ENCODE data around the gene SIT1. TPM values are rescaled to one million over a fixed set of nuclear protein-coding genes. Genes with fewer than 3 reads are reported as not detected.

The SIT1 gene
- total RNA-seq, 3 donors from 2014 or later (not counting 1 experiment from before 2014, with no cell fraction given): 1.2 to 1.4 TPM; not detected in 1

- H3K27ac ChIP-seq (ENCODE audit: low read length): no peak overlapping the region
- peaks cover 0 to 25% of the 10 kb centered on the region in 2 donors for H3K4me1 Mint-ChIP-seq
- 100% methylated on average over 2 of the region's 2 CpGs for WGBS (ENCODE audit: insufficient coverage)
- H3K9me3 ChIP-seq (ENCODE audit: control insufficient read depth, insufficient read depth, low read length): no peaks in the 10 kb centered on the region
- H3K27me3 ChIP-seq (ENCODE audit: control insufficient read depth, insufficient read depth, low read length): no peaks in the 10 kb centered on the region
- H3K27me3 Mint-ChIP-seq (ENCODE audit: low read depth in 2 of 2): no peaks in the 10 kb centered on the region
- no peak overlapping the region for H3K4me3 ChIP-seq (ENCODE audit: low read length)
- H3K4me3 Mint-ChIP-seq: no peak overlapping the region
- DNase-seq (no peak), ATAC-seq (no peak)
- H3K27ac Mint-ChIP-seq: no peak overlapping the region
- no peaks in the 10 kb centered on the region for H3K9me3 Mint-ChIP-seq
- TF ChIP-seq, protein P1, sequence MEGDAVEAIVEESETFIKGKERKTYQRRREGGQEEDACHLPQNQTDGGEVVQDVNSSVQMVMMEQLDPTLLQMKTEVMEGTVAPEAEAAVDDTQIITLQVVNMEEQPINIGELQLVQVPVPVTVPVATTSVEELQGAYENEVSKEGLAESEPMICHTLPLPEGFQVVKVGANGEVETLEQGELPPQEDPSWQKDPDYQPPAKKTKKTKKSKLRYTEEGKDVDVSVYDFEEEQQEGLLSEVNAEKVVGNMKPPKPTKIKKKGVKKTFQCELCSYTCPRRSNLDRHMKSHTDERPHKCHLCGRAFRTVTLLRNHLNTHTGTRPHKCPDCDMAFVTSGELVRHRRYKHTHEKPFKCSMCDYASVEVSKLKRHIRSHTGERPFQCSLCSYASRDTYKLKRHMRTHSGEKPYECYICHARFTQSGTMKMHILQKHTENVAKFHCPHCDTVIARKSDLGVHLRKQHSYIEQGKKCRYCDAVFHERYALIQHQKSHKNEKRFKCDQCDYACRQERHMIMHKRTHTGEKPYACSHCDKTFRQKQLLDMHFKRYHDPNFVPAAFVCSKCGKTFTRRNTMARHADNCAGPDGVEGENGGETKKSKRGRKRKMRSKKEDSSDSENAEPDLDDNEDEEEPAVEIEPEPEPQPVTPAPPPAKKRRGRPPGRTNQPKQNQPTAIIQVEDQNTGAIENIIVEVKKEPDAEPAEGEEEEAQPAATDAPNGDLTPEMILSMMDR (IDR thresholded peaks at IDR 0.05): no peak
- H3K36me3 ChIP-seq (ENCODE audit: control insufficient read depth, insufficient read depth, low read length): peaks cover 4% of the 10 kb centered on the region
- intact Hi-C loops (cut with micrococcal nuclease): no loop called here
- H3K36me3 Mint-ChIP-seq: no peaks in the 10 kb centered on the region
- peaks cover 17% of the 10 kb centered on the region for H3K4me1 ChIP-seq (ENCODE audit: control insufficient read depth, insufficient read depth, low read length)
Measured at GRCh38 chr9:35687972-35688557, 37.3 kb upstream of the SIT1 start.

DNA sequence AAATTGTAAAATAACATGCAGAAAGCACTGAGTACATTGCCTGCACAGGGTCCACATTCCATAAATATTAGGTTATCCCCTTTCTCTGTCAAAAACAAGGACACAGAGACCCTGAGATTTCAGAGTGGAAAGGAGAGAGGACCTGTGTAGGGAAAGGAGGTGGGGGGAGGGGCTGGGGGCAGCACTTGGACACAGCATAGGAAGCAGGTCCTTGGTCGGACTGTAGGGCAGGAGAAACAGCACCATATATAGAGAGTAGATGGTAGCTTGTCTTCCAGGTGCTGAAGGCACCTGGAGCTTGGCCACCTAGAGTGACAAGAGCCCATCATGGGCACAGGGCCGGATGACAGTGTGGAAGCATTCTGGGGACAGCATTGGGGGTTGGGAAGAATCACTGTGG, 36.6 kb upstream of the SIT1 start:
- Histone ChIP-seq H3K4me1 (ENCODE audit: control insufficient read depth, insufficient read depth, low read length) (peaks cover 17% of the 10 kb centered on the region), H3K36me3 (ENCODE audit: control insufficient read depth, insufficient read depth, low read length) (peaks cover 4% of the 10 kb centered on the region), H3K9me3 (ENCODE audit: control insufficient read depth, insufficient read depth, low read length) (no peaks in the 10 kb centered on the region), H3K27me3 (ENCODE audit: control insufficient read depth, insufficient read depth, low read length) (no peaks in the 10 kb centered on the region), H3K4me3 (ENCODE audit: low read length) (no peak overlapping the region), H3K27ac (ENCODE audit: low read length) (no peak overlapping the region)
- Mint-ChIP-seq H3K27me3 (ENCODE audit: low read depth in 2 of 2) (no peaks in the 10 kb centered on the region), H3K27ac (peak overlapping the region in 1 of 2 donors; percentile 31), H3K4me1 (peaks cover 0 to 25% of the 10 kb centered on the region in 2 donors), H3K9me3 (no peaks in the 10 kb centered on the region), H3K36me3 (no peaks in the 10 kb centered on the region), H3K4me3 (peak overlapping the region; percentile 47)
- ATAC-seq (no peak), DNase-seq (no peak)
- TF ChIP-seq, protein P1 (IDR thresholded peaks at IDR 0.05): no peak
- intact Hi-C loops (cut with micrococcal nuclease): no loop called here
- WGBS (ENCODE audit: insufficient coverage): 96% methylated on average over 2 of the region's 2 CpGs

DNA sequence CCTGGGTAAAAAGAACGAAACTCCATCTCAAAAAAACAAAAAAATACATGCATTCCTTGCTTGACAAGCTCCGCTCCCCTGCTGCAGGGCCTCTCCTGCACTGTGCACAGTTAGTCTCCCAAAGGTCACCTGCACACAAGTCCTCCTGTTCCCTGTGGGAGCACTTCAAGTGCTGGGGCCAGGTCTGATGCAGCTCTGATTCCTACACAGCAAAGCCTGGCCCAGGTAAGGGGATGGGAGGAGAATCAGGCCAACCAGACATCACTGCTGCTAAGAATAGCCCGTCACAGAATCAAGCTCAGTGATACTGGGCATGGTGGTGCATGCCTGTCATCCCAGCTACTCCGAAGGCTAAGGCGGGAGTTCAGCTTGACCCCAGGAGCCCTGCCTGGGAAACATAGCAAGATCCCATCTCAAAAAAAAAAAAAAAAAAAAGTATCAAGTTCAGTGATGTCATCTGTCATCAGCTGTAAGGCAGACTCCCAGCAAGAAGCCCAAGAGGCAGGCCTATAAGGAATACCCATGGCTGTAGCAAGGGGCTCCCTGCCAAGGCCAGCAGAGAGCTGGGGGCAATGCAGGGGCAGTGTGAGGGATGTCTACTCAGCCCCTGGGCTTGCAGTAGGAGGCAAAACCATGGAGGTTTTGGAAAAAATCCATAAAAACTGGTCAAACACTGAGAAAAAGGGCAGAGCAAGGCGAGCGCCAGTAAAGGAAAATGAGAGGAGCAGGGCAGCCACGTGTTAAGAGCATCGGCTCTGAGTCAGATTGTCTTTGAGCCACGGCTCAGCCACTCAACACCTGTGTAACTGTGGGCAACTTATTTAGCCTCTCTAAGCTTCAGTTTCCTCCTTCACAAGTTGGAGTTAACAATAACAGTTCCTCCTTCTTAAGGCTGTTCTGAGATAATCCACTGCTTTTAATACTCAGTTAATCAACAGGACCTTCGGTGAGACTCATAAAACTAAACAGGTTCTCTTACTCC, 35.8 kb upstream of the SIT1 start:
- H3K27ac Mint-ChIP-seq: no peak overlapping the region

More for the DNA sequence above, 35.8 kb upstream of the SIT1 start:
- Mint-ChIP-seq H3K9me3 (no peaks in the 10 kb centered on the region), H3K36me3 (no peaks in the 10 kb centered on the region), H3K4me3 (peak overlapping the region; percentile 31), H3K27me3 (ENCODE audit: low read depth in 2 of 2) (no peaks in the 10 kb centered on the region), H3K4me1 (peaks cover 0 to 19% of the 10 kb centered on the region in 2 donors)
- DNase-seq (no peak), ATAC-seq (no peak)
- TF ChIP-seq, protein P1 (IDR thresholded peaks at IDR 0.05): no peak
- Histone ChIP-seq H3K4me3 (ENCODE audit: low read length) (no peak overlapping the region), H3K9me3 (ENCODE audit: control insufficient read depth, insufficient read depth, low read length) (no peaks in the 10 kb centered on the region), H3K27ac (ENCODE audit: low read length) (no peak overlapping the region), H3K4me1 (ENCODE audit: control insufficient read depth, insufficient read depth, low read length) (peaks cover 14% of the 10 kb centered on the region), H3K36me3 (ENCODE audit: control insufficient read depth, insufficient read depth, low read length) (peaks cover 4% of the 10 kb centered on the region), H3K27me3 (ENCODE audit: control insufficient read depth, insufficient read depth, low read length) (no peaks in the 10 kb centered on the region)
- intact Hi-C loops (cut with micrococcal nuclease): no loop called here
- 86% methylated on average over 10 of the region's 11 CpGs for WGBS (ENCODE audit: insufficient coverage)

All from natural killer cell (primary cell).